ACC112 (cell line): ENCODE data around the gene RPUSD1.
"Not testable (repeated sequence)": the region's sequence is repeated elsewhere in the genome, so short reads cannot be mapped to it uniquely, and the experiment has no call there.

ENCODE experiments used
- H2AFZ ChIP-seq: fragments of 200-600 bp; sonication (generic); one replicate; pipeline ENCODE4 v1.6.0; 2017; ENCODE audit warnings: antibody characterized with exemption, low read length; ENCODE audit not compliant: unreplicated experiment
- H3K27ac ChIP-seq: fragments of 200-600 bp; sonication (generic); 2 replicates; pipeline ENCODE4 v1.5.1; 2014; ENCODE audit warnings: low read depth, mild to moderate bottlenecking, antibody characterized with exemption, low read length, moderate library complexity
- H3K27me3 ChIP-seq: fragments of 200-600 bp; sonication (generic); 2 replicates; pipeline ENCODE4 v1.6.1; 2014; ENCODE audit warnings: mild to moderate bottlenecking, antibody characterized with exemption, low read length, moderate library complexity, mixed read lengths; ENCODE audit not compliant: insufficient read depth
- H3K36me3 ChIP-seq: fragments of 200-600 bp; sonication (generic); 2 replicates; pipeline ENCODE4 v1.6.1; 2016; ENCODE audit warnings: mild to moderate bottlenecking, antibody characterized with exemption, low read length, moderate library complexity, mixed read lengths; ENCODE audit not compliant: insufficient read depth
- H3K4me1 ChIP-seq: fragments of 200-600 bp; sonication (generic); one replicate; pipeline ENCODE4 v1.6.1; 2016; ENCODE audit warnings: low read length, mixed read lengths; ENCODE audit not compliant: insufficient read depth, unreplicated experiment, control insufficient read depth
- H3K4me3 ChIP-seq: fragments of 200-600 bp; sonication (generic); 2 replicates; pipeline ENCODE4 v1.5.1; 2014; ENCODE audit warnings: mild to moderate bottlenecking, low read depth, low read length
- H3K79me2 ChIP-seq: fragments of 200-600 bp; sonication (generic); one replicate; pipeline ENCODE4 v1.6.0; 2016; ENCODE audit warnings: low read length; ENCODE audit not compliant: control insufficient read depth, unreplicated experiment, insufficient read depth

The RPUSD1 gene, protein sequence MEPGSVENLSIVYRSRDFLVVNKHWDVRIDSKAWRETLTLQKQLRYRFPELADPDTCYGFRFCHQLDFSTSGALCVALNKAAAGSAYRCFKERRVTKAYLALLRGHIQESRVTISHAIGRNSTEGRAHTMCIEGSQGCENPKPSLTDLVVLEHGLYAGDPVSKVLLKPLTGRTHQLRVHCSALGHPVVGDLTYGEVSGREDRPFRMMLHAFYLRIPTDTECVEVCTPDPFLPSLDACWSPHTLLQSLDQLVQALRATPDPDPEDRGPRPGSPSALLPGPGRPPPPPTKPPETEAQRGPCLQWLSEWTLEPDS

GRCh38 chr16:787978-788398 lies at the start of gene RPUSD1:
Gene RPUSD1 (minus strand): TSS chr16:788381. CDS start chr16:787737, 644 bp downstream.
- H3K4me1 ChIP-seq, result peaks cover 15% of the 10 kb centered on the region
- peaks cover 20% of the 10 kb centered on the region for H3K79me2 ChIP-seq
- no peaks in the 10 kb centered on the region for H3K27me3 ChIP-seq
- peak within 1 kb of the TSS; percentile 95 for H2AFZ ChIP-seq
- peak within 1 kb of the TSS; percentile 97 for H3K4me3 ChIP-seq
- H3K27ac ChIP-seq, result no peak within 1 kb of the TSS
- peaks cover 10% of the 10 kb centered on the region; the same call in 1 of the 2 replicates for H3K36me3 ChIP-seq

DNA sequence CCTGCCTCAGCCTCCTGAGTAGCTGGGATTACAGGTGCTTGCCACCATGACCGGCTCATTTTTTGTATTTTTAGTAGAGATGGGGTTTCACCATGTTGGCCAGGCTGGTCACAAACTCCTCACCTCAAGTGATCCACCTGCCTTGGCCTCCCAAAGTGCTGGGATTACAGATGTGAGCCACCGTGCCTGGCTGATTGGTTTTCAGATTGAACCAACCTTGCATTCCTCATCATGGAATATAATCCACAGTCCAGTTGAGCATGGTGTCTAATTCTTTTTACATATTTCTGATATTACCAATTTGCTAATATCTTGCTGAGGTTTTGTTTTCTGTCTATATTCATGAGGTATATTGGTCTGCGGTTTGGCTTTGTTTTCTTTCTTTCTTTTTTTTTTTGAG lies 48.6 kb upstream of the RPUSD1 start:
- not testable (repeated sequence) for H3K27me3 ChIP-seq, H3K4me3 ChIP-seq, H3K79me2 ChIP-seq, H3K36me3 ChIP-seq, H3K27ac ChIP-seq, H3K4me1 ChIP-seq, H2AFZ ChIP-seq

DNA sequence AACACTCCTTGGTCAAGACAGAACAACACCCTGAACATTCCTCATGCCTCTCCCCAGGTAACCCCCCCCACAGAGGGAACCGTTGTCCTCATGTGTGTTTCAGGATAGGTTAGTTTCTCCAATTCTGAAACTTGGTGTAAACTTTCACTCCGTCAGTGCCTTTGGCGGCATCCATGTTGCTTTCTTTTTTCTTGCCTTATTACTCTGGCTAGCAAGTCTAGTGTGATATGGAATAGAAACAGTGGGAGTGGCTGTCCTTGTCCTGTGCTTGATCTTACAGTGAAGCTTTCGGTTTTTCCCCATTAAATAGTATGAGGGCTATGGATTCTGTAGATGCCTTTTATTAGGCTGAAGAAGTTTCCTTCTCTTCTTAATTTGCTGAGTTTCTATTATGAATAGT lies 48.0 kb upstream of the RPUSD1 start:
- Histone ChIP-seq H3K27ac (no peak overlapping the region), H2AFZ (no peak overlapping the region), H3K36me3 (no peaks in the 10 kb centered on the region), H3K4me1 (no peaks in the 10 kb centered on the region), H3K4me3 (no peak overlapping the region), H3K79me2 (no peaks in the 10 kb centered on the region), H3K27me3 (no peaks in the 10 kb centered on the region)

- Histone ChIP-seq H3K4me3 (no peak overlapping the region), H3K27me3 (no peaks in the 10 kb centered on the region)
These were observed 47.2 kb upstream of the RPUSD1 start for GRCh38 chr16:835373-835772.

DNA sequence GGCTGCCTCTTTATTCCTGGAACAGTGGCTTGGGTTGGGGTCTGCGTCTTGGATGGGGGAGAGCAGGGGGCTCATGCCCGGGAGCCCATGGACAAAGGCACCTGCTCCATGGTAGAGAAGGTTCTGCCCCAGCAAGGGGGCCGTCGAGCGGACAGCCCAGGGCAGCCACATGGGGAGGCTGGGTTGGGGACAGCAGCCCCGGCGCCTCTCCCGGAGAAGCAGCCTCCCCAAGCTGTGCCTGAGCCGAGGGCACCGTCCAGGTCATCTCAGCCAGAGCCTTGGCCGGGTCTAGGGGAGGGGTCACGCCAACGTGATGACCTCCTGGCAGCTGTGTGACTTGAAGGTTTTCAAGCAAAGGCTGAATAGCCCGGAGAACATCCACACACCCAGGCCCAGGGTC lies 45.2 kb upstream of the RPUSD1 start:
- H3K27ac ChIP-seq, result no peak overlapping the region
- no peaks in the 10 kb centered on the region for H3K36me3 ChIP-seq
- no peak overlapping the region for H3K4me3 ChIP-seq
- H2AFZ ChIP-seq, result no peak overlapping the region
- H3K79me2 ChIP-seq, result no peaks in the 10 kb centered on the region
- no peaks in the 10 kb centered on the region for H3K27me3 ChIP-seq
- no peaks in the 10 kb centered on the region for H3K4me1 ChIP-seq

More at GRCh38 chr16:835373-835772, 47.2 kb upstream of the RPUSD1 start:
- Histone ChIP-seq H3K27ac (no peak overlapping the region), H3K4me1 (no peaks in the 10 kb centered on the region), H3K79me2 (no peaks in the 10 kb centered on the region), H3K36me3 (no peaks in the 10 kb centered on the region), H2AFZ (no peak overlapping the region)

GRCh38 chr16:832652-833336 lies 44.6 kb upstream of the RPUSD1 start:
- H3K4me1 ChIP-seq, result no peaks in the 10 kb centered on the region
- H3K79me2 ChIP-seq, result no peaks in the 10 kb centered on the region
- no peak overlapping the region for H3K27ac ChIP-seq
- H3K4me3 ChIP-seq, result no peak overlapping the region
- no peaks in the 10 kb centered on the region for H3K27me3 ChIP-seq
- no peak overlapping the region for H2AFZ ChIP-seq
- no peaks in the 10 kb centered on the region for H3K36me3 ChIP-seq

DNA sequence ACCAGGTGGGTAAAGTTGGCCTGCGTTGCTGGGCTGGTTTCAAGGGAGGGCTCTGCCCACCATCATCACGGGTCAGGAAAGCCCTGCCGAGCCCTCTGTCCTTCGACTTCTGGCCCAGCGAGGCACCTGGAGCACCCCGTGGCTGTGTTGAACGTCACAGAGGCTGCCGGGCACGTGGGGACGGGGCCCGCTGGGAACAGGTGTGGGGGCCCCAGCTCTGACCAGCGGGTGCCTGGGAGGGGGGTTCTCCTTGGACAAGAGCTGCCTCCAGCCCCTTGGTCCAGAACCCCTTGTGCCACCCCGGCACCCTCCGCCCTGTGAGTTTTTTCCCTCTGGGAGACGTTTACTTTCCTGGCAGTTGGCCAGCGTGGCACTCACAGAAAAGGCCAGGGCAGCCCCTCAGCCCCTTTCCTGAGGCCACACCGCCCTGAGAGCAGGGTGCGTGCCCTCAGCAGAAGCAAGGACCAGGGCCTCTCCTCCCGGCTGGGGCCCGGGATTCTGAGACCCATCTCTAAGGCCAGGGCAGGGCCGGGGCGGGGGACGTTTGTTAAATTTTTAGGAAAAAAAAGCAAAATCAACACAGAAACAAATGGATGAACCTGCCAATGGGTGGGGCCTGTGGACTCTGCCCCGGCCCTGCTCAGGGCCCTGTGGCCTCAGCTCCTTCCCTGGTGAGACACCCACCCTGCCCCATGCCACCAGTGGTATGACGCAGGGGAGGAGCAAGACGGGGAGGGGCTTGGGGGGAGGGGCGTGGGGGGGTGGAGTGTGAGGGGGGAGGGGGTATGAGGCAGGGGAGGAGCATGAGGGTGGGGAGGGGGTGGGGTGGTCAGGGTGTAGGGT lies 43.6 kb upstream of the RPUSD1 start:
- H3K27ac ChIP-seq, result no peak overlapping the region
- no peaks in the 10 kb centered on the region for H3K4me1 ChIP-seq
- no peaks in the 10 kb centered on the region for H3K27me3 ChIP-seq
- no peak overlapping the region for H3K4me3 ChIP-seq
- H3K79me2 ChIP-seq, result no peaks in the 10 kb centered on the region
- no peak overlapping the region for H2AFZ ChIP-seq
- no peaks in the 10 kb centered on the region for H3K36me3 ChIP-seq

GRCh38 chr16:830871-831570 lies 42.8 kb upstream of the RPUSD1 start:
- H3K79me2 ChIP-seq, result no peaks in the 10 kb centered on the region
- H3K36me3 ChIP-seq, result no peaks in the 10 kb centered on the region
- H3K27me3 ChIP-seq, result peaks cover under 1% of the 10 kb centered on the region; the same call in 1 of the 2 replicates
- no peak overlapping the region for H3K27ac ChIP-seq
- H2AFZ ChIP-seq, result no peak overlapping the region
- H3K4me3 ChIP-seq, result no peak overlapping the region
- no peaks in the 10 kb centered on the region for H3K4me1 ChIP-seq

DNA sequence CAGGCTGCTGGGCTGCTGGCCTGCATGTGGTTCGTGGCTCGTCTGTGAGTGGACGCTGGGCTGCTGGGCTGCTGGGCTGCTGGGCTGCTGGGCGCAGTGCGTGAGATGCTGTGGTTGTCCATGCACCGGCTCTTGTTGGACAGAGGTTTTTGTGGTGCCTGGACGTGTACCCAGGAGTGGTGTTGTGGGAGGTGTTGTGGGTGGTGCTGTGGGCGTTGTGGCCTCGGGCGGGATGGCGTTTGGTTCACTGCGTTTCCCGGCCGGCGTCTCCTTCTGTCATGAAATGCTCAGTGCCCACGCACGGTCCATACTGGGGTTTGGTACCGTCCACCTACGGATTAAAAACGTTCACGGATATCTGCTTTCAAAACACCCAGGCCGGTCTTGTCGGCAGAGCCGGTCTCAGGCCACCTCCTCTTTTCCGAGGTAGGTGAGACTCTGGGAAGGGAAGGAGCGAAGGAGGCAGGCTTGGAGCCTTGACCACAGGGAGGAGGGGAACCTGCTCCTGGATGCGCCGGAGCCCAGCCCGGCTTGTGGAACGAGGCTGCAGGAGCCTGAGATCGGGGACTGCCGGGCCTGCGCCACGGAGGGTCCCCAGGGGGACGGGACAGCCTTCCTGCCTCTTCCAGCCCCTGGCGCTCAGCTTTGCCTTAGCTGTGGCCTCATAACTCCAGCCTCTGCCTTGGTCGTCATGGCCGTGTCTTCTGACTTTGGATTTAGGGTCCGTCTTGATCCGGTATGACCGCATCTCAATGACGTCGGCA lies 42.1 kb upstream of the RPUSD1 start:
- Histone ChIP-seq H3K27me3 (peaks cover 8% of the 10 kb centered on the region; the same call in 1 of the 2 replicates), H3K27ac (no peak overlapping the region), H3K4me1 (no peaks in the 10 kb centered on the region), H3K4me3 (no peak overlapping the region), H3K36me3 (no peaks in the 10 kb centered on the region), H3K79me2 (no peaks in the 10 kb centered on the region), H2AFZ (no peak overlapping the region)
